ENCODE data around the gene GATA1.

DNA sequence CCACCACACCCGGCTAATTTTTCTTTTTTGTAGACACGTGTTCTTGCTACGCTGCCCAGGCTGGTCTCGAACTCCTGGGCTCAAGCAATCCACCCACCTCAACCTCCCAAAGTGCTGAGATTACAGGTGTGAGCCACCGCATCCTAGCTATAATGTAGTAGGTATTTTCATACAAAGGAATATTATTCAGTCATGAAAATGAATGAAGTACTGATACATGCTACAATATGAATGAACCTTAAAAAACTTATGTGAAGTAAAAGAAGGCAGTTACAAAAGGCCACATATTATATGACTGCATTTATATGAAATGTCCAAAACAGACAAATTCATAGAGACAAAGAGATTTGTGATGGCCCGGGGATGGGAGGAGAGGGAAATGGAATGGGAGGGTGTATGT is 4.7 kb upstream of the GATA1 start:
- TF ChIP-seq, protein P1, sequence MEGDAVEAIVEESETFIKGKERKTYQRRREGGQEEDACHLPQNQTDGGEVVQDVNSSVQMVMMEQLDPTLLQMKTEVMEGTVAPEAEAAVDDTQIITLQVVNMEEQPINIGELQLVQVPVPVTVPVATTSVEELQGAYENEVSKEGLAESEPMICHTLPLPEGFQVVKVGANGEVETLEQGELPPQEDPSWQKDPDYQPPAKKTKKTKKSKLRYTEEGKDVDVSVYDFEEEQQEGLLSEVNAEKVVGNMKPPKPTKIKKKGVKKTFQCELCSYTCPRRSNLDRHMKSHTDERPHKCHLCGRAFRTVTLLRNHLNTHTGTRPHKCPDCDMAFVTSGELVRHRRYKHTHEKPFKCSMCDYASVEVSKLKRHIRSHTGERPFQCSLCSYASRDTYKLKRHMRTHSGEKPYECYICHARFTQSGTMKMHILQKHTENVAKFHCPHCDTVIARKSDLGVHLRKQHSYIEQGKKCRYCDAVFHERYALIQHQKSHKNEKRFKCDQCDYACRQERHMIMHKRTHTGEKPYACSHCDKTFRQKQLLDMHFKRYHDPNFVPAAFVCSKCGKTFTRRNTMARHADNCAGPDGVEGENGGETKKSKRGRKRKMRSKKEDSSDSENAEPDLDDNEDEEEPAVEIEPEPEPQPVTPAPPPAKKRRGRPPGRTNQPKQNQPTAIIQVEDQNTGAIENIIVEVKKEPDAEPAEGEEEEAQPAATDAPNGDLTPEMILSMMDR (IDR thresholded peaks at IDR 0.05), result no peak
- TF ChIP-seq POLR2AphosphoS5 (IDR thresholded peaks at IDR 0.05; ENCODE audit: low read depth, low read length), result no peak
- TF ChIP-seq SIN3A (IDR thresholded peaks at IDR 0.05; ENCODE audit: borderline replicate concordance, insufficient read depth, low read depth, low read length), result no peak
- TF ChIP-seq, protein P2, sequence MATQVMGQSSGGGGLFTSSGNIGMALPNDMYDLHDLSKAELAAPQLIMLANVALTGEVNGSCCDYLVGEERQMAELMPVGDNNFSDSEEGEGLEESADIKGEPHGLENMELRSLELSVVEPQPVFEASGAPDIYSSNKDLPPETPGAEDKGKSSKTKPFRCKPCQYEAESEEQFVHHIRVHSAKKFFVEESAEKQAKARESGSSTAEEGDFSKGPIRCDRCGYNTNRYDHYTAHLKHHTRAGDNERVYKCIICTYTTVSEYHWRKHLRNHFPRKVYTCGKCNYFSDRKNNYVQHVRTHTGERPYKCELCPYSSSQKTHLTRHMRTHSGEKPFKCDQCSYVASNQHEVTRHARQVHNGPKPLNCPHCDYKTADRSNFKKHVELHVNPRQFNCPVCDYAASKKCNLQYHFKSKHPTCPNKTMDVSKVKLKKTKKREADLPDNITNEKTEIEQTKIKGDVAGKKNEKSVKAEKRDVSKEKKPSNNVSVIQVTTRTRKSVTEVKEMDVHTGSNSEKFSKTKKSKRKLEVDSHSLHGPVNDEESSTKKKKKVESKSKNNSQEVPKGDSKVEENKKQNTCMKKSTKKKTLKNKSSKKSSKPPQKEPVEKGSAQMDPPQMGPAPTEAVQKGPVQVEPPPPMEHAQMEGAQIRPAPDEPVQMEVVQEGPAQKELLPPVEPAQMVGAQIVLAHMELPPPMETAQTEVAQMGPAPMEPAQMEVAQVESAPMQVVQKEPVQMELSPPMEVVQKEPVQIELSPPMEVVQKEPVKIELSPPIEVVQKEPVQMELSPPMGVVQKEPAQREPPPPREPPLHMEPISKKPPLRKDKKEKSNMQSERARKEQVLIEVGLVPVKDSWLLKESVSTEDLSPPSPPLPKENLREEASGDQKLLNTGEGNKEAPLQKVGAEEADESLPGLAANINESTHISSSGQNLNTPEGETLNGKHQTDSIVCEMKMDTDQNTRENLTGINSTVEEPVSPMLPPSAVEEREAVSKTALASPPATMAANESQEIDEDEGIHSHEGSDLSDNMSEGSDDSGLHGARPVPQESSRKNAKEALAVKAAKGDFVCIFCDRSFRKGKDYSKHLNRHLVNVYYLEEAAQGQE (IDR thresholded peaks at IDR 0.05; ENCODE audit: insufficient read depth in 1 of 2, low read depth in 2 of 2, low read length in 1 of 2), result no peak
